EL (cell line): ENCODE measurements around the gene DHX58.
A peak's percentile ranks its signal among the peaks of the same experiment; 100 is the strongest.

Experiments used
- DNase-seq: peaks from one replicate; pipeline ENCODE4 v3.0.0-alpha.2; 2016

The DHX58 gene

DNA sequence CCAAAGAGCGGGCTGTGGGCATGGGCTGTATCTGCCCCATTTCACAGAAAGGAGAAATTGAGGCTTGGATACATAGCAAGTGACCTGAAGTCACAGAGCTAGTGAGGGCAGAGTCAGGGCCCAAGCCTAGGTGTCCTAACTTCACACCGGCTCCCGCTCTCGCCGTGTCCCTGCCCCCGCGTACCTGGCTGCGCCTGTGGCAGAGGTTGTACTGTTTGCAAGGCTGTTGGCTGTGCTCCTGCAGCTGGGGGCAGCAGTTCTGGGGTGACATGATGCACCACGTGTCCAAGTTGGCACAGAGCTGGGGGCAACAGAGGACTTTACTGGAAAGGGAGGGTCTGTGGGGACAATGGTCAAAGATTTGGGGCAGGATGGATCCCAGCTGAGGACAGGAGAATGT lies 3.4 kb downstream of the DHX58 start:
- DNase-seq, result no peak

DNA sequence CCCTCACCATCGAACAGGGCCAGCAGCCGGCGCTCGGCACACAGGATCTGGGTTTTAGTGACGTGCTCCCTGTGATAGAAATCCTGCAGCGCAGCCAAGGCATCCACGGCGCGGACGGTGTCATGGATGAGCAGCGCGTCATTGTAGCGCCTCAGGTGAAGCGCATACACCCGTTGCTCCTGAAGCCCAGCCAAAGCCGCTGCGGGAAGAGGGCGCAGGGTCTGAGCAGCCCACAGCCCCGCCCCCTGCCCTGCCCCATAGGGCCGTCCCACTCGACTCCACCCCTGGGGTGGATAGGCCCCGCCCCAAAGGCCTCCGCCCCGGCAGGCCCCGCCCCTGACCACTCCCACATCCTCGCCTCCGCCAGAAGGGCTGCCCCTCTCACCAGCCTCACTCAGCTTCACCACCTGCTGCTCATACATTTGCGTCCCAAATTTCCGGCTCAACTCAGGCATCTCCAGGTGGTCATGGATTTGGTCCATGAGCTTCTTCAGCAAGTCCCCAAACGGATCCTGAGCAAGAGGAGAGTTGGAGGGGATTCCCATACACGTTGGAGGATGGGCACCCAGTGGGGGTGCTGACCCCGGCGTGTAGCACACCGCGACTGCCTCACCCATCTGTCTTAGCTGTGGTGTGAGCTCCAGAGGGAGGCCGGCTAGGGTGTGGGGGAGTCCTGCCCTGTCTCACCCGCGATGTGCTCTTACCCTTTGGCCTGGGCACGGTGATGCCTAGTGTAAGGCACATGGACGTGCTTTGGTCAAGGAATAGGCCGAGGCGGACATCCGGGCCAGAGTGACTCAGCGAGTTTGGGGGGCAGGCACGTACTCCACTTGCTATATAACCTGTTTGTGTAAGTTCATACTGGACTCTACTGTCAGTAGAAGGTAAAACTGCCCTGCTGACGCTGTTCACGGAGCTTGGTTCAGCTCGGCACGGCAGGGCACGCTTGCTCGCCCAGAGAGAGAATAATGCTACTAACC lies 4.6 kb downstream of the DHX58 start:
- DNase-seq, result peak; percentile 50

DNA sequence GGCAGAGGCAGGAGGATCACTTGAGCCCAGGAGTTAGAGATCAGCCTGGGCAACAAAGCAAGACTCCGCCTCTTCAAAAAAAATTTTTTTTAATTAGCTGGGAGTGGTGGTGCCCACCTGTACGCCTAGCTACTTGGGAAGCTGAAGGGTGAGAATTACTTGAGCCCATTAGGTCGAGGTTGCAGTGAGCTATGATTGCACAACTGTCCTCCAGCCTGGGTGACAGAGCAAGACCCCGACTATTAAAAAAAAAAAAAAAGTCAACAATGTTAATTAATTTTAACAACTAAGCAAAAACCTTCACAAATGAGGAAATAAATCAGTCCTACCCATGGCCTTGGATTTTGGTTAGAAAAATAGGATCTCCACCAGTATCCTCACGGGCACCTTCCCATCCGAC lies 5.4 kb downstream of the DHX58 start:
- no peak for DNase-seq

DNA sequence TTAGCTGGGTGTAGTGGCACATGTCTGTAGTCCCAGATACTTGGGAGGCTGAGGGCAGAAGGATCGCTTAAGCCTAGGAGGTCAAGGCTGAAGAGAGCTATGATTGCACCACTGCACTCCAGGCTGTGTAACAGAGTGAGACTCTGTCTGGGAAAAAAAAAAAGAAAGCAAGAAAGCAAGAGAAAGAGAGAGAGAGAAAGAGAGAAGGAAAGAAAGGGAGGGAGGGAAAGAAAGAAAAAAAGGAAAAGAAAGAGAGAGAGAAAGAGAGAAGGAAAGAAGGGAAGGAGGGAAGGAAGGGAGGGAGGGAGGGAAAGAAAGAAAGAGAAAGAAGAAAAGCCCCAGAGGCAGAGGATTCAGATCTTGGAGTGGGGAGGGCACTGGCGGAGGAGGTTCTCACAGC lies 6.5 kb downstream of the DHX58 start:
- no peak for DNase-seq

DNA sequence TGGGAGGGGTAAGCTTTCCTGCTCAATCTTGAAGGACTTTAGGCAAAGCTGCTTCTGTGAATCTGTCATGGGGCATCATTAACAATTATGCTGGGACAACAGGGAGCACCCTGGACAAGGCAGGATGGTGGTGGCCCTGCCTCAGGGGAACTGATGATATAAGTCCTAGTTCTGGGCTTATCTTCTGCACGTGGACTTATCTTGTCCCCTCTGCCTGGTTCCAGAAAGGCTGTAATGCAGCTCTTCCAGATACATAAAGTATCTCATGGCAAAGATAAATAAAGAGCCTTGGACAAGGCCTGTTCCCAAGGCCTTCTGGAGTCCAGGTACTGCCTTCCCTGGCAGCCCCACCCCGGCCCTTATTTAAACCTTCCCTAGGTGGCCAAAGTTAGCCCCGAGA lies 8.2 kb downstream of the DHX58 start:
- DNase-seq, result no peak

DNA sequence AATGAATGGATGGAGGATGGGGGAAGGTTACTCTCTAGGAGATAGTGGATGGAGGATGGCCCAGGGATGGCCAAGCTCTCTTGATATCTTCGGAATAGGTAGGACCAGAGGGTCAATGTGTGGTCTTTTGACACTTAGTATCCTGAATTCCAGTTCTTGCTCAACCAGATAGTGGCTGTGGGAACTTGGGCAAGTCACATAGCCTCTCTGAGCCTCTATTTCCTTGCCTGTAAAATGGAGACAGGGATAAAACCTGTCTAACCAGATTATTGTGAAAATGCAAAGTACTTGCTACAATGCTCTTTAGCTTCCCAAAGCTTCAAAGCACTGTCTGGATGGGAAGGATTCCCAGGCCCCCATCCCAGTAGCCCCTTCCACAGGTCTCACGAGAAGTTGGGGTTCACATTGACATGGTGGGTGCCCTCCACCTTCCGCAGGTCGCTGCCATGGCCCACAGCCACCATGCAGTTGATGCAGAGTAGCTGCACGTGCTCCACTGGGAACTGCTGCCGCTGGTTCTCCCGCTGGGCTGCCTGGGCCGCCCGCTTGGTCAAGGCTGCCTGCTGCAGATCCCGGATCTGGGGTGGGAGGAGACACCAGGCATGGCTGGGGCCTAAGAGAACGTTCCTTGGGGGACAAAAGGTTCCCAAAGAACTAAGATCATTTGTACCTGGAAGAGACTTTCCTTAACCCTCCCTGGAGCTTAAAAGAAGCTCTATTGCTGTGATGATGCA lies 9.1 kb downstream of the DHX58 start:
- DNase-seq, result no peak

DNA sequence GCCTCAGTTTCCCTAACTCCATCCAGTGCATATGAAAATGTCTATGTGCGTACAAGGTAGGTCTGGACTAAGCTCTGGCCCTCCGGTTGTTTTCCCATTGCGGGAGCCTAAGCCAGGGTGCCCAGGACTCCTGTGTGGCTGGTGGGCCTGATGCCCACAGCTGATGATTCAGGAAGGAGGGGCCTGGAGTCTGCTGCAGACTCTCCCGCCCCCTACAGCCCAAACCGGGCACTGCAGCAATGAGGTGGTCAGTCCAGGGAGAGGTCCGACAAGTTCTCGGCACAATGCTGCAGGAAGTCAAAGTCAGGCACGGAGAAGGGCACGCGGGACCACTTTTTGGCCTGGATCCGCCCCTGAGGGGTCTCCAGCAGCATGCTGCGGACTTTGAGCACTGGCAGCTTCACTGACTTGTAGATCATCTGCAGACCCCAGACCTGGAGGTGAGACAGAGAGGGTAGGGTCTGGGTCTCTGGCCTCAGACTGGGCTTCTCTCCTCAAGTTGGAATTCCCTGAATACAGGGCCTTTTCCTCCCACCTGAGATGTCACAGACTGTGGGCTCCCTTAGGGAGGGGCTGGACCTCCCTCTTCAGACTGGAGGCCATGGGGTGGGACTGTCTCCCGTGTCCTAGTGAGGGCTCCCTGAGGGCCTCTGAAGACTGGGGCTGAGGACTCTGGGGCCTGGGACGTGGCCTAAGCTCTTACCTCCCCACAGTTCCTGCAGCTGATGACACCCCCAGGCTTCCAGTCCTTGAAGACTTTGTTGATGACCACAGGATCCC lies 10.8 kb downstream of the DHX58 start:
- DNase-seq, result peak; percentile 71

DNA sequence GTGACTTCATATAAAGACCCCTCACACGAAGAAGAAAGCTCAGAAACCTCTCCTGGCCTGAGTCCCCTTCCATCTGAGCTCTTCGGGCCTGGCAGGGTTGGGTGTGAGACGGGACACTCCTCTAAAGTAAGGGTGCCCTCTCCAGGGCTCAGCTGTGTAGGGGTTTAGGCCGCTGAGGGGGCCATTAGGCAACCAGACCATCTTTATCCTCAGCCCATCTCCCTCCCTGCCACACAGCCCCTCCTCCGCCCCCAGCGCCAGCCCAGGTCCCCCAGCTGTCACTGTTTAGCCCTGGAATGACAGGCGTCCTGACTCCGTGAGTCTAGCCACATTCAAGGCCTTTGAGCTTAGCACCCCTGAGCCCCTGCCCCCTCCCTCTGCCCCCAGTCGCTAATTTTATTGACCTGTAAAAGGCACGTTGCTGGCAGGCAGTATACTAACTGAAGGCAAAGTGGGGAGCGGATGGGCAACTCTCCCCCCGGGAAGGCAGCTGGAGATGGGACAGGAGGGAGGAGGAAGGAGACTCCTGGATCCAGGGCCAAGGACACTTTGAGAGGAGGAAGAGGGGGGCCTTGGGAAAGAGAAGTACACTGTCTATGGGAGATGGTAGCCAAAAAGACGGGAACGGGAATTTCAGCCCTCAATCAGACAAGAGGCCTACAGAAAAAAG lies 13.6 kb downstream of the DHX58 start:
- DNase-seq, result no peak

DNA sequence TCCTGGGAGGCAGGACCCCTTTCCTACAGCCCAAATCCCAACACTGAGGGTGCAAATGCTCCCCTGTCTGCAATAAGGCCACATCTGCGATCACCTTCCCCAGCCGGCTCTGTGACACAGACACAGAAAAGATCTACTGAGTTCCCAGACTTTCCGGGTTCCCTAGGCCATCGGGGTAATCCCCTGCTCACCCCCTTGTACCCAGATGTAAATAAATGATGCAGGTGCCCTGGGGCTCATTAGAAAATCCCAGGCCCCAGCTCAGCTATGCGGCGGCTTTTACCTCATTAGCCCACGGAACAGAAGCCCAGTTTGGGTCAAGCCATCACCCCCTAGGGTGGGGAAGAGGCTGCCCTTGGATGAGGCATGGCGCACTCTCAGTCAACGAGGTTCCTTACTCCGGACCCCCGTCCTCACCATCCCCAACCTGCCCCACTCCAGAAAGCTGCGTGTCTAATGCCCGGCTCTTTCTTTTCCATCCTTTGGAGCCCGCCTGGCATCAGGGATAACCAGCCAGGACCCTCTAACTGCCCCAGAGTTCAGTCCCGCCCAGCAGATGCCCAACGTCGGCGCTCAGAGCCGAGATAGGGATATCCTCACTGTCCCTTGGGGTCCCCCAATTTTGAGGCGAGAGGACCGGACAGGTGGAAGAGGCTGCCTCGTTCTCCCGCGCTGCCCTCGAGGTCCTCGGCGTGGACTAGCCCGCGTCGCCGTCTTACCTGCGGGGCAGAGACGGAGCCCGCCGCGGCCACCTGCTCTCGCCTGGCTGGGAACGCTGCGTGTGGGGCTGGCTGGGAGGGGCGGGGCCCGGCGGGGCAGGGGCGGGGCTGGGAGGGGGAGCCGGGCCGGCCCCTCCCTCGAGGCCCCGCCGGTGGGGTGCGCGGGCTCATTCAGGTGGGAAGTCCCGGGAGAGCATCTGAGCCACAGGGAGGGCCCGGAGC lies 14.6 kb downstream of the DHX58 start, which contains the start of gene ZNF385C:
TSS of gene ZNF385C (minus strand) at position 783 of the 941 bp plus-strand sequence. CDS start 35,417 bp downstream, outside the sequence.
- DNase-seq, result no peak

DNA sequence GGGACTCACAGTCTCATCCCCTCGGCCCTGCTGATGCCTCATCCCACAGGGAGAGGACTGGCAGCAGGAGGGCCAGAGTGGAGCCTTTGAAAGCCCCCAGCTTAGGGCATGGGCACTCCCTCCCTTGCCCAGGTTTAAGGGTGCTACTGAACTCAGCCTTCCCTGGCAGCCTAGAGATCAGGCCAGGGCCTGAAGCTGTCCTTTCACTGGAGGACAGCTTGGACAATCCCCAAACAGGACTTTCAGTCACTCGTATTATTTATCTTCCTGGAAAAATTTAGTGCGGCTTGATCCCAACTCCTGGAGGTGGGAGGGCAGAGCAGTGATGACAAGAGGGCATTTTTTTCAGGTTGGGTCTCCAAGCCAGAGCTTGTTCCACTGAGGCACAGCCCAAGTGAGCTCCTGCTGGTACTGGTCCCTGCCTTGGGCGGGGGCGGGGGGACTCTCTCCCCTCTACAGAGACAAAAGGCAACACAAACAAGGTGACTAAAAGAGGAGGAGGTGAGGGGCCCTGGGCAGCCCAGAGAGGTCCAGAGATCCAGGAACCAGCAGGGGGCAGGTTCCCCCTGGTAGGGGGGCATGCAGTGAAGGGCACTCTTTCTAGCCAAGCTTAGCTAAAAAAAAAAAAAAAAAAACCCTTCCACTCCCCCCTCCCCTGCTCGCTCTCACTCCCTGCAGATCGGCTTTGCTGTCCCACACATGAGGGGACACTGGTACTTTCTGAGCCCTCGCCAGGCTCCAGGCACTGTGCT lies 16.0 kb downstream of the DHX58 start:
- no peak for DNase-seq

DNA sequence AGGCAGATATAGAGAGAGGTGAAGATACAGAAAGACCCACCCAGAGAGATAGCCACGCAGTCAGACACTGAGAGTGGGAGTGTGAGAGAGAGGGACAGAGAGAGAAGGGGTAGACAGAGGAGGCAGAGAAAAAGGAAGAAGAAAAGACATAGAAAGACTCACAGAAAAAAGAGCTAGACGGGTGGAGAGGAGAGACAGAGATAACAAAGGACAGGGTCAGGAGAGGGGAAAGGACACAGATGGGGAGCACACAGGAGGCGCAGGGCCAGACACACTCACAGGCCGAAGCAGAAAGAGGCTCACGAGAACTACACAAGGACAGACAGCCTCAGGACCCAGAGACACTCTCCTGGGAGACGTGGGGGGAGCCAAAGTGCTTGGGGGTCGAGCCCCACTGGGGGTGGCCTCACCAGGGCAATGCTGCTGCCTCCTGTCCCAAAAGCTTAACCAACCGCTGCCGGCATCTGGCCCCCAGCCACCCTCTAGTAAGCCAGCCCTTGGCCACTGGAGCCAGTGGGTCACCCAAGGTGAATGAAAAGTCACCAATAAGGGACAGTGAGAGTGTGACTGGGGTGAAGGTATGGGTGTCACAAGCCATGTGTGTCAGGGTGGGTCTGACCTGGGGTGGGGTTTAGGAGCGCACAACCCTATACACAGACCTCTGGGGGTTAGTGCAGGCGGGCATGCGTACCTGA lies 18.0 kb downstream of the DHX58 start:
- no peak for DNase-seq

DNA sequence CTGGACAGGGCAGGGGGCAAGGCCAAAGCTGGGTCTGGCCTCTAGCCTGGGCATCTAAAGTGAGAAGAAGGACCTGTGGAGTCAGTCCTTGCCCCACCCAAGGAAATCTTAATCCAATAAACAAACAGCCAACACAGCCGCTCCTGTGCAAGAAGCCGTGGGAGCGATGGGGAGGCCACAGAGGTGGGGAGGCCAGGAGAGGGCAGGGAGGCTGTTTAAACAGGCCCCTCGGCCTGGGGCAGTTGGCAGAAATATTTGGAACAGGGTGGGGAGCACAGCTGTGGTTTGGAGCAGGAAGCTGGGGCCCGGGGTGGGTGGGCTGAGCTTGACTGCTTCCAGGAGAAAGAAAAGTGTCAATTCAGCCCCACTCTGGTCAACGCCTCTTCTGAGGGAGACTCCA lies 19.6 kb downstream of the DHX58 start:
- no peak for DNase-seq

DNA sequence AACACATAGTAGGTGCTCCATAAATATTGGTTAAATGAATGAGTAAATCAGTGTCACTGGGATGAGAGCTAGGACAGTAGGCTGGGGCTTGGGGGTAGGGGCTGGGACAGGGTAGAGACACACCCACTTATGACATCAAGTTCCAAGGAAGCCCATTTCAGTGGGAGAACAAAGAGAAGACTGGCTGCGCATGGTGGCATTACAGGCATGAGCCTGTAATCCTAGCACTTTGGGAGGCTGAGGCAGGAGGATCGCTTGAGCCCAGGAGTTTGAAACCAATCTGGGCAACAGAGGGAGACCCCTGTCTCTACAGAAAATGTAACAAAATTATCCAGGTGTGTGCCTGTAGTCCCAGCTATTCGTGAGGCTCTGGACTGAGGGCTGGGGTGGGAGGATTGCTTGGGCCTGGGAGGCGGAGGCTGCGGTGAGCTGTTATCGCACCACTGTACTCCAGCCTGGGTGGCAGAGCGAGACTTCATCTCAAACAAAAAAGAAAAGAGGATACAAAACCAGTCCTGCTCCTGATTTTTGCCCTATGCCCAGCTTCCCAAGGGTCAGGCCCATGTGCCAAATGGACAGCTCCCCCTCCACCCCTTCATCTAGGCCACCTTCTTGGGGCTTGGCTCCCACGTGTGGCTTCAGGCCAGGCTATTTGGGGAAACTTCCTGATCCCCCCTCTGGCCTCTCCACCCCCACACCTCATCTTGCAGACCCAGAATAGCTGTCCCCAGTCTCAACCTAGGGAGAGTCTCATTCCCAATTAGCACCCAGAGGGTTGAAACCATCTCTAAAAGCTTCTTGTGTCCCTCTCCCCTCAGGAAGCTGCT lies 21.3 kb downstream of the DHX58 start:
- no peak for DNase-seq

DNA sequence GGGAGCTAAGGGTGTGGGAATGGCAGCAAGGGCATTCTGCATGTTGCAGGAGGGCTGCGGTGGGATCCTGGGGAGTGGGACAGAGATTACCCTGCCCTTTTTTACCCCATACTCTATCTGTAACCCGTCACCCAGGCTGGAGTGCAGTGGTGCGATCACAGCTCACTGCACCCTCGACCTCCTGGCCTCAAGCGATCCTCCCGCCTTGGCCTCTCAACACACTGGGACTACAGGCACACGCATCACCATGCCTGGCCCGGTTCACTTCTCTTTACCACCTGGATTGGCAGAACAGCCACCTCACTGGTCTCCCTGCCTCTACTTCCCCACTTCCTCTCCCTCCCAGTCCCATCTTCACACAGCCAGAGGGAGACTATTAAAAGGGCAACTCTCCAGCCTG lies 23.8 kb downstream of the DHX58 start:
- no peak for DNase-seq

DNA sequence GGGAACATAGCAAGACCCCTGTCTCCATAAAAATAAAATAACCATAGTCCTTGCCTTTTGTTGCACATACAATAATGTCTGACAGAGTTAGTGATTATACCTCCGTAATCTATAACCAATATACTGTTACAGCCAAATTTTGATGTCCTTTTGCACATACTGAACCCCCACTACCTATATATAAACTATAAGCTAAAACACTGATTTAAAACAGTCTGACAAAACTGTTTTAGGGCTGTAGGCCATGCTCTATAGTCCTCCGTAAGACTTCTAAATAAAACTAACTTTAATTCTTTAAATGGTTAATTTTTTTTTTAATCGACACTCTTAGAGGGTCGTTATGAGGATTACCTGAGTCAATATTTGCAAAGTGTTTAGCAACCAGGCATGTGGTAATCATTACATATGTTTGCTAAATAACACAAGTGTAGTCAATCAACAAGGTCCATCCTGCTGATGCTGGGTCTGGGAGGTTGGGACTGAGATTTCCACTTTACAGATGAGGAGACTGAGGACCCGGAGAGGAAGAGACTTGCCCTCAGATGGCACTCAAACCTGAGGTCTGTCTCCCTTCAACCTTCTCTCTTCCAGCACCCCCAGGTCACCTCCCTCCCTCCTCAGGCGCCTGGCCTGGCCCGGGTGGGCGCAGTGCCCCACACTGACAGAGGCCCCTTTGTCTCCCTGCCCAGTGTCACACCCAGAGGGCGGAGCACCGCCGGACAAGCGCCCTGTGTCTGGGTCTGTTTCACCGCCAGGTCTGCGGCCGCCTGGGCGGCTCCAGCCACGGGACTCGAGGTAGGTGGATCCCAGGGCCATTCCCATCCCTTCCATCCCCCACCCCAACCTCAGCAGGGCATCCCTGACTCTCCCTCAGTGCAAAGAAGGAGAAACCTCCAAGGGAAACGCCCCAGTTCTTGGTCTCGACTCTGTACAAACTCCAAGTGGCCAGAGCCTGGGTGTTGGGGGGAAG lies 24.5 kb downstream of the DHX58 start:
- no peak for DNase-seq

DNA sequence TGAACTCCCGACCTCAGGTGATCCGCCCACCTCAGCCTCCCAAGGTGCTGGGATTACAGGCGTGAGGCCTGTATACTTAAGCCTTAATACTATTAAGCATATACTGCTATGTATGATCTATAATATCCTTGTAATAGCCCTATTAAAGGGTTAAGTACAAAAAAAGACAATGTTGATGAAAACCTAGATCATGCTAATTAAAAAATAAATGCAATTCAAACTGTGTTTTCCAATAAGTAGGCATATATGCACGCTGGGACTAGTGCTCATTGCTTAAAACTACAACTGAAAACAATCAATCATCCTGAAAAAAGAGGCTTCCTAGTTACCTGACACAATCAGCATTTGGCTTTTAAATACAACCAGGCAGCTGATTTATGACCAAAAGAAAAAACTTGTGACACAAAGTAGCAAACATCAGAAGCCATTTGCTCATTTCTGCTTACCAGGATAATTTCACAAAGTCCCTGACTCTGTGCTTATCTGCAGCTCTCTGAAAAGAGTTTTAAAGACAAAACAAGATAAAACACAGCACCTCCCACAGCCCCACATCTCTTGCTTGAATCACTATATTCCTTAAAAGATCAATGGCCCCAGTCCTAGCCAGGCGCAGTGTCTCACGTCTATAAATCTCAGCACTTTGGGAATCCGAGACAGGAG lies 25.3 kb downstream of the DHX58 start:
- no peak for DNase-seq

DNA sequence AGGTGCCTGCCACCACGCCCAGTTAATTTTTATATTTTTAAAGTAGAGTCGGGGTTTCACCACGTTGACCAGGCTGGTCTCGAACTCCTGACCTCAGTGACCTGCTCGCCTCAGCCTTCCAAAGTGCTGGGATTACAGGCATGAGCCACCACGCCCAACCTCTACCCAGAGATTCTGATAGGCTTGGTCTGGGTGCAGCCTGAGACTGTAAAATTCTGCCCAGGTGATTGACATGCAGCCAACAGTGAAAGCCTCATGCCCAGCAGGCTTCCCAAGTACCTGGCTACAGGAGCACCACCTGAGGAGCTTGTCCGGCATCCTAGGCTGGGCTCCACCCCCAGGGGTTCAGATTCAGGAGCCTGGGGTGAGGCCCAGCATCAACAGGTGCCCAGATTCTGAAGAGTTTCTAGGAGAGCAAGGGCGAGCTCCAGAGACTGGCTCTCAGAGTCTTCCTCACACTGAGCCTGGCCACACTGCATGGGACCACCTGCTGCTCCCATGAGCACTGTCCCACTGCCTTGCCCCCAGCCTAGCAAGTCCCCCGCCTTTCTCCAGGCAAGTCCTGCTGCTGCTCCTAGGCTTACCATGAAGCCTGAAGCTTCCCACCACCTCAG lies 30.9 kb downstream of the DHX58 start:
- no peak for DNase-seq
